Measurements from ENCODE around the gene PCAT7.
"Not testable (repeated sequence)": the region's sequence is repeated elsewhere in the genome, so short reads cannot be mapped to it uniquely, and the experiment has no call there.

PCAT7 gene

GRCh38 chr9:94586316-94586715, 31.4 kb downstream of the PCAT7 start:
- H3K9me3 ChIP-seq (ENCODE audit: control insufficient read depth in 2 of 2, low read length in 2 of 2): no peaks in the 10 kb centered on the region
- no peak overlapping the region for H3K9ac ChIP-seq (ENCODE audit: low read length in 2 of 2)
- H3K27me3 ChIP-seq (ENCODE audit: control insufficient read depth in 1 of 2, insufficient read depth in 2 of 2, low read length in 2 of 2): peaks cover 2 to 4% of the 10 kb centered on the region in 2 donors
- H3K27ac ChIP-seq (ENCODE audit: low read length): no peak overlapping the region
- no peaks in the 10 kb centered on the region for H3K36me3 ChIP-seq (ENCODE audit: control insufficient read depth in 2 of 2, insufficient read depth in 2 of 2, low read length in 2 of 2)
- H3K4me1 ChIP-seq (ENCODE audit: control insufficient read depth, insufficient read depth, low read length): no peaks in the 10 kb centered on the region
- H3K4me3 ChIP-seq (ENCODE audit: low read length in 2 of 2): no peak overlapping the region

GRCh38 chr9:94586814-94587213, 31.9 kb downstream of the PCAT7 start:
- Histone ChIP-seq H3K4me3 (ENCODE audit: low read length in 2 of 2) (no peak overlapping the region), H3K4me1 (ENCODE audit: control insufficient read depth, insufficient read depth, low read length) (no peaks in the 10 kb centered on the region), H3K9me3 (ENCODE audit: control insufficient read depth in 2 of 2, low read length in 2 of 2) (no peaks in the 10 kb centered on the region), H3K27ac (ENCODE audit: low read length) (no peak overlapping the region), H3K36me3 (ENCODE audit: control insufficient read depth in 2 of 2, insufficient read depth in 2 of 2, low read length in 2 of 2) (no peaks in the 10 kb centered on the region), H3K27me3 (ENCODE audit: control insufficient read depth in 1 of 2, insufficient read depth in 2 of 2, low read length in 2 of 2) (peaks cover 2 to 4% of the 10 kb centered on the region in 2 donors), H3K9ac (ENCODE audit: low read length in 2 of 2) (no peak overlapping the region)

- Histone ChIP-seq H3K27me3 (ENCODE audit: control insufficient read depth in 1 of 2, insufficient read depth in 2 of 2, low read length in 2 of 2) (peaks cover 2 to 6% of the 10 kb centered on the region in 2 donors), H3K4me1 (ENCODE audit: control insufficient read depth, insufficient read depth, low read length) (no peaks in the 10 kb centered on the region), H3K27ac (ENCODE audit: low read length) (no peak overlapping the region), H3K9ac (ENCODE audit: low read length in 2 of 2) (no peak overlapping the region), H3K4me3 (ENCODE audit: low read length in 2 of 2) (no peak overlapping the region), H3K9me3 (ENCODE audit: control insufficient read depth in 2 of 2, low read length in 2 of 2) (no peaks in the 10 kb centered on the region), H3K36me3 (ENCODE audit: control insufficient read depth in 2 of 2, insufficient read depth in 2 of 2, low read length in 2 of 2) (no peaks in the 10 kb centered on the region)
Observed at GRCh38 chr9:94588681-94589080, 33.8 kb downstream of the PCAT7 start.

GRCh38 chr9:94591046-94591545, 36.2 kb downstream of the PCAT7 start:
- H3K27ac ChIP-seq (ENCODE audit: low read length); H3K36me3 ChIP-seq (ENCODE audit: control insufficient read depth in 2 of 2, insufficient read depth in 2 of 2, low read length in 2 of 2); H3K27me3 ChIP-seq (ENCODE audit: control insufficient read depth in 1 of 2, insufficient read depth in 2 of 2, low read length in 2 of 2); H3K4me1 ChIP-seq (ENCODE audit: control insufficient read depth, insufficient read depth, low read length); H3K9me3 ChIP-seq (ENCODE audit: control insufficient read depth in 2 of 2, low read length in 2 of 2); H3K9ac ChIP-seq (ENCODE audit: low read length in 2 of 2); H3K4me3 ChIP-seq (ENCODE audit: low read length in 2 of 2): not testable (repeated sequence)

- no peaks in the 10 kb centered on the region for H3K9me3 ChIP-seq (ENCODE audit: control insufficient read depth in 2 of 2, low read length in 2 of 2)
- H3K4me1 ChIP-seq (ENCODE audit: control insufficient read depth, insufficient read depth, low read length): no peaks in the 10 kb centered on the region
- no peak overlapping the region for H3K9ac ChIP-seq (ENCODE audit: low read length in 2 of 2)
- no peak overlapping the region for H3K27ac ChIP-seq (ENCODE audit: low read length)
- H3K4me3 ChIP-seq (ENCODE audit: low read length in 2 of 2): no peak overlapping the region
- no peaks in the 10 kb centered on the region for H3K36me3 ChIP-seq (ENCODE audit: control insufficient read depth in 2 of 2, insufficient read depth in 2 of 2, low read length in 2 of 2)
- peaks cover 2 to 6% of the 10 kb centered on the region in 2 donors for H3K27me3 ChIP-seq (ENCODE audit: control insufficient read depth in 1 of 2, insufficient read depth in 2 of 2, low read length in 2 of 2)
Observed at GRCh38 chr9:94591876-94592275, 37.0 kb downstream of the PCAT7 start.

GRCh38 chr9:94592683-94593082, 37.8 kb downstream of the PCAT7 start:
- H3K4me1 ChIP-seq (ENCODE audit: control insufficient read depth, insufficient read depth, low read length); H3K9ac ChIP-seq (ENCODE audit: low read length in 2 of 2); H3K4me3 ChIP-seq (ENCODE audit: low read length in 2 of 2); H3K36me3 ChIP-seq (ENCODE audit: control insufficient read depth in 2 of 2, insufficient read depth in 2 of 2, low read length in 2 of 2); H3K27ac ChIP-seq (ENCODE audit: low read length); H3K9me3 ChIP-seq (ENCODE audit: control insufficient read depth in 2 of 2, low read length in 2 of 2); H3K27me3 ChIP-seq (ENCODE audit: control insufficient read depth in 1 of 2, insufficient read depth in 2 of 2, low read length in 2 of 2): not testable (repeated sequence)

- H3K4me1 ChIP-seq (ENCODE audit: control insufficient read depth, insufficient read depth, low read length): no peaks in the 10 kb centered on the region
- no peak within 1 kb of the TSS for H3K9ac ChIP-seq (ENCODE audit: low read length in 2 of 2)
- no peaks in the 10 kb centered on the region for H3K36me3 ChIP-seq (ENCODE audit: control insufficient read depth in 2 of 2, insufficient read depth in 2 of 2, low read length in 2 of 2)
- H3K27ac ChIP-seq (ENCODE audit: low read length): no peak within 1 kb of the TSS
- H3K4me3 ChIP-seq (ENCODE audit: low read length in 2 of 2): no peak within 1 kb of the TSS
- H3K9me3 ChIP-seq (ENCODE audit: control insufficient read depth in 2 of 2, low read length in 2 of 2): no peaks in the 10 kb centered on the region
- H3K27me3 ChIP-seq (ENCODE audit: control insufficient read depth in 1 of 2, insufficient read depth in 2 of 2, low read length in 2 of 2): peaks cover 2 to 6% of the 10 kb centered on the region in 2 donors
Observed at GRCh38 chr9:94593459-94594345, 38.8 kb downstream of the PCAT7 start, which contains the start of gene FBP2. Gene FBP2, minus strand, starts transcription at chr9:94593824. Its CDS starts 98 bp downstream, at chr9:94593726.

GRCh38 chr9:94599102-94599501, 44.2 kb downstream of the PCAT7 start:
- no peaks in the 10 kb centered on the region for H3K4me1 ChIP-seq (ENCODE audit: control insufficient read depth, insufficient read depth, low read length)
- H3K9ac ChIP-seq (ENCODE audit: low read length in 2 of 2): no peak overlapping the region
- no peaks in the 10 kb centered on the region for H3K36me3 ChIP-seq (ENCODE audit: control insufficient read depth in 2 of 2, insufficient read depth in 2 of 2, low read length in 2 of 2)
- no peaks in the 10 kb centered on the region for H3K27me3 ChIP-seq (ENCODE audit: control insufficient read depth in 1 of 2, insufficient read depth in 2 of 2, low read length in 2 of 2)
- no peak overlapping the region for H3K27ac ChIP-seq (ENCODE audit: low read length)
- H3K4me3 ChIP-seq (ENCODE audit: low read length in 2 of 2): no peak overlapping the region
- no peaks in the 10 kb centered on the region for H3K9me3 ChIP-seq (ENCODE audit: control insufficient read depth in 2 of 2, low read length in 2 of 2)

- no peak overlapping the region for H3K9ac ChIP-seq (ENCODE audit: low read length in 2 of 2)
Observed at GRCh38 chr9:94600258-94600657, 45.4 kb downstream of the PCAT7 start.

GRCh38 chr9:94600715-94601114, 45.8 kb downstream of the PCAT7 start:
- Histone ChIP-seq H3K9me3 (ENCODE audit: control insufficient read depth in 2 of 2, low read length in 2 of 2) (no peaks in the 10 kb centered on the region), H3K27ac (ENCODE audit: low read length) (no peak overlapping the region), H3K36me3 (ENCODE audit: control insufficient read depth in 2 of 2, insufficient read depth in 2 of 2, low read length in 2 of 2) (no peaks in the 10 kb centered on the region), H3K4me1 (ENCODE audit: control insufficient read depth, insufficient read depth, low read length) (no peaks in the 10 kb centered on the region), H3K27me3 (ENCODE audit: control insufficient read depth in 1 of 2, insufficient read depth in 2 of 2, low read length in 2 of 2) (no peaks in the 10 kb centered on the region), H3K9ac (ENCODE audit: low read length in 2 of 2) (no peak overlapping the region), H3K4me3 (ENCODE audit: low read length in 2 of 2) (no peak overlapping the region)

More at GRCh38 chr9:94600258-94600657, 45.4 kb downstream of the PCAT7 start:
- Histone ChIP-seq H3K27me3 (ENCODE audit: control insufficient read depth in 1 of 2, insufficient read depth in 2 of 2, low read length in 2 of 2) (no peaks in the 10 kb centered on the region), H3K9me3 (ENCODE audit: control insufficient read depth in 2 of 2, low read length in 2 of 2) (no peaks in the 10 kb centered on the region), H3K4me1 (ENCODE audit: control insufficient read depth, insufficient read depth, low read length) (no peaks in the 10 kb centered on the region), H3K4me3 (ENCODE audit: low read length in 2 of 2) (no peak overlapping the region), H3K36me3 (ENCODE audit: control insufficient read depth in 2 of 2, insufficient read depth in 2 of 2, low read length in 2 of 2) (no peaks in the 10 kb centered on the region), H3K27ac (ENCODE audit: low read length) (no peak overlapping the region)

GRCh38 chr9:94602666-94603065, 47.8 kb downstream of the PCAT7 start:
- H3K9me3 ChIP-seq (ENCODE audit: control insufficient read depth in 2 of 2, low read length in 2 of 2): no peaks in the 10 kb centered on the region
- no peaks in the 10 kb centered on the region for H3K4me1 ChIP-seq (ENCODE audit: control insufficient read depth, insufficient read depth, low read length)
- no peak overlapping the region for H3K27ac ChIP-seq (ENCODE audit: low read length)
- H3K9ac ChIP-seq (ENCODE audit: low read length in 2 of 2): no peak overlapping the region
- no peaks in the 10 kb centered on the region for H3K27me3 ChIP-seq (ENCODE audit: control insufficient read depth in 1 of 2, insufficient read depth in 2 of 2, low read length in 2 of 2)
- no peaks in the 10 kb centered on the region for H3K36me3 ChIP-seq (ENCODE audit: control insufficient read depth in 2 of 2, insufficient read depth in 2 of 2, low read length in 2 of 2)
- no peak overlapping the region for H3K4me3 ChIP-seq (ENCODE audit: low read length in 2 of 2)

All from stomach smooth muscle (tissue), 2 donors.